Measurements from ENCODE around the gene FHIT.

DNA sequence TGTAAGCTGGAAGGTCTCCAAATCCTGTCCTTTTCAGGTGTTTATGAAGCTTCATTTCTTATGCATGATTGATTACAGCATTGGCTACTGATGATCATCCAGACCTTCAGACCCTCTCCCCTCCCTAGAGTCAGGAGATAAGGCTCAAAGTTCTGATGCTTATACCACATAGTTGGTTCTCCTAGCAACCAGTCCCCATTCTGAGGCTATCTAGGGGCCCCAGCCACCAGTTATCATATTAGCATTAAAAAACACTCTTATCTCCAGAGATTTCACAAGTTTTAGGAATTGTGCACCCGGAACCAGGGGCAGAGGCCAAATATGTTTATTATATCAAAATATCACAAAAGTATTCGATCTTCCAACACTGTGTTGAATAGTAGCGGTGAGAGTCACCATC is 953.1 kb downstream of the FHIT start:
- TF ChIP-seq, protein P1, sequence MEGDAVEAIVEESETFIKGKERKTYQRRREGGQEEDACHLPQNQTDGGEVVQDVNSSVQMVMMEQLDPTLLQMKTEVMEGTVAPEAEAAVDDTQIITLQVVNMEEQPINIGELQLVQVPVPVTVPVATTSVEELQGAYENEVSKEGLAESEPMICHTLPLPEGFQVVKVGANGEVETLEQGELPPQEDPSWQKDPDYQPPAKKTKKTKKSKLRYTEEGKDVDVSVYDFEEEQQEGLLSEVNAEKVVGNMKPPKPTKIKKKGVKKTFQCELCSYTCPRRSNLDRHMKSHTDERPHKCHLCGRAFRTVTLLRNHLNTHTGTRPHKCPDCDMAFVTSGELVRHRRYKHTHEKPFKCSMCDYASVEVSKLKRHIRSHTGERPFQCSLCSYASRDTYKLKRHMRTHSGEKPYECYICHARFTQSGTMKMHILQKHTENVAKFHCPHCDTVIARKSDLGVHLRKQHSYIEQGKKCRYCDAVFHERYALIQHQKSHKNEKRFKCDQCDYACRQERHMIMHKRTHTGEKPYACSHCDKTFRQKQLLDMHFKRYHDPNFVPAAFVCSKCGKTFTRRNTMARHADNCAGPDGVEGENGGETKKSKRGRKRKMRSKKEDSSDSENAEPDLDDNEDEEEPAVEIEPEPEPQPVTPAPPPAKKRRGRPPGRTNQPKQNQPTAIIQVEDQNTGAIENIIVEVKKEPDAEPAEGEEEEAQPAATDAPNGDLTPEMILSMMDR (IDR thresholded peaks at IDR 0.05; ENCODE audit: poor library complexity): no peak
- TF ChIP-seq EZH2 (IDR thresholded peaks at IDR 0.05; ENCODE audit: borderline replicate concordance): no peak
- no peak for TF ChIP-seq EZH2phosphoT487 (IDR thresholded peaks at IDR 0.05; ENCODE audit: low read depth, severe bottlenecking, unreplicated experiment)

All from hepatocyte (in vitro differentiated cells).